H1 (cell line): ENCODE data around the gene TLK1. TPM values are rescaled to one million over a fixed set of nuclear protein-coding genes. Genes with fewer than 3 reads are reported as not detected.

Source experiments
- SRF ChIP-seq: IDR thresholded peaks from 2 replicates; pipeline ENCODE4 v1.6.1; 2011; ENCODE audit warnings: mild to moderate bottlenecking, low read depth, low read length, moderate library complexity
- polyA plus RNA-seq, 7 experiments: library from polyadenylated mRNA; depleted of rRNA in 3 of 7; stranded (reverse) in 5 of 7; unstranded in 2 of 7; fragments of >200 nt in 5 of 7; fragments of 200-250 nt in 2 of 7; gene quantifications; 1 replicate in 5 of 7; 2 replicates in 1 of 7; 4 replicates in 1 of 7; pipeline versions ENCODE4 v1.2.1 to v1.2.3, GENCODE V29; 2011 to 2013; ENCODE audit warnings: missing spikeins in 2 of 7, mixed read lengths in 2 of 7
- total RNA-seq: library from RNA; stranded (reverse); fragmentation: NEBNext Ultra II Directional; extraction: Animal tissue kit (Norgen Biotek cat#: 25700); gene quantifications from 2 replicates; pipeline ENCODE4 v1.2.1, GENCODE V29; 2021
- TF ChIP-seq, protein P1 (sequence below), 3 experiments: IDR thresholded peaks; 1 replicate in 2 of 3; 2 replicates in 1 of 3; pipeline versions ENCODE4 v1.5.1 to v1.6.1; 2011; ENCODE audit warnings: low read length in 3 of 3, mild to moderate bottlenecking in 3 of 3, inconsistent platforms in 2 of 3, low read depth in 1 of 3, moderate library complexity in 1 of 3; ENCODE audit not compliant: insufficient read depth in 1 of 3; ENCODE audit errors: control extremely low read depth in 1 of 3

Gene TLK1
- total and polyA plus RNA-seq, 2 of the 8 experiments (the other 6 are each of a cell fraction or from before 2014, with no cell fraction given): 11.2 to 102 TPM

DNA sequence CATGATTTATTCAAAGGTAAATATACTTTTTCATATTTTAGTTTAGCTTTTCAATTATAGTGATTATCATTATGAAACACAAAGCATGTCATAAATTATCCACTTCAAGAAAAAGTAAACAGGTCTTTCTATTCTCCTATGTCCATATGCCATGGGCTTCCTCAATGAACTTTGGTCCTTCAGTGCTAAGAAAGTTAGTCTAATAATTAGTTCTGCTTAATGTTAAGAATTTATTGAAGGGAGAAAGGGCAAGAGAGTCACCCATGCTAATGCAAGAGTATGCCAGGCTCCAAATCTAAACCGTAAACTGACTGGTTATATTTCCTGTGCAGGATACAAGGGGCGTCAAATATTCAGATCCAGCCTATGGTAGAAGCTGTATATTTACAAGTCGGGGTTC lies 135.5 kb downstream of the TLK1 start (continued):
- TF ChIP-seq, protein P1, sequence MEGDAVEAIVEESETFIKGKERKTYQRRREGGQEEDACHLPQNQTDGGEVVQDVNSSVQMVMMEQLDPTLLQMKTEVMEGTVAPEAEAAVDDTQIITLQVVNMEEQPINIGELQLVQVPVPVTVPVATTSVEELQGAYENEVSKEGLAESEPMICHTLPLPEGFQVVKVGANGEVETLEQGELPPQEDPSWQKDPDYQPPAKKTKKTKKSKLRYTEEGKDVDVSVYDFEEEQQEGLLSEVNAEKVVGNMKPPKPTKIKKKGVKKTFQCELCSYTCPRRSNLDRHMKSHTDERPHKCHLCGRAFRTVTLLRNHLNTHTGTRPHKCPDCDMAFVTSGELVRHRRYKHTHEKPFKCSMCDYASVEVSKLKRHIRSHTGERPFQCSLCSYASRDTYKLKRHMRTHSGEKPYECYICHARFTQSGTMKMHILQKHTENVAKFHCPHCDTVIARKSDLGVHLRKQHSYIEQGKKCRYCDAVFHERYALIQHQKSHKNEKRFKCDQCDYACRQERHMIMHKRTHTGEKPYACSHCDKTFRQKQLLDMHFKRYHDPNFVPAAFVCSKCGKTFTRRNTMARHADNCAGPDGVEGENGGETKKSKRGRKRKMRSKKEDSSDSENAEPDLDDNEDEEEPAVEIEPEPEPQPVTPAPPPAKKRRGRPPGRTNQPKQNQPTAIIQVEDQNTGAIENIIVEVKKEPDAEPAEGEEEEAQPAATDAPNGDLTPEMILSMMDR (IDR thresholded peaks at IDR 0.05; ENCODE audit: control extremely low read depth in 1 of 3, insufficient read depth in 1 of 3, low read depth in 1 of 3, low read length in 3 of 3): no peak
- no peak for TF ChIP-seq SRF
